Measurements from ENCODE around the gene ADAMTS17.

- TF ChIP-seq, protein P1, sequence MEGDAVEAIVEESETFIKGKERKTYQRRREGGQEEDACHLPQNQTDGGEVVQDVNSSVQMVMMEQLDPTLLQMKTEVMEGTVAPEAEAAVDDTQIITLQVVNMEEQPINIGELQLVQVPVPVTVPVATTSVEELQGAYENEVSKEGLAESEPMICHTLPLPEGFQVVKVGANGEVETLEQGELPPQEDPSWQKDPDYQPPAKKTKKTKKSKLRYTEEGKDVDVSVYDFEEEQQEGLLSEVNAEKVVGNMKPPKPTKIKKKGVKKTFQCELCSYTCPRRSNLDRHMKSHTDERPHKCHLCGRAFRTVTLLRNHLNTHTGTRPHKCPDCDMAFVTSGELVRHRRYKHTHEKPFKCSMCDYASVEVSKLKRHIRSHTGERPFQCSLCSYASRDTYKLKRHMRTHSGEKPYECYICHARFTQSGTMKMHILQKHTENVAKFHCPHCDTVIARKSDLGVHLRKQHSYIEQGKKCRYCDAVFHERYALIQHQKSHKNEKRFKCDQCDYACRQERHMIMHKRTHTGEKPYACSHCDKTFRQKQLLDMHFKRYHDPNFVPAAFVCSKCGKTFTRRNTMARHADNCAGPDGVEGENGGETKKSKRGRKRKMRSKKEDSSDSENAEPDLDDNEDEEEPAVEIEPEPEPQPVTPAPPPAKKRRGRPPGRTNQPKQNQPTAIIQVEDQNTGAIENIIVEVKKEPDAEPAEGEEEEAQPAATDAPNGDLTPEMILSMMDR (IDR thresholded peaks at IDR 0.05; ENCODE audit: poor library complexity): no peak
- TF ChIP-seq EZH2 (IDR thresholded peaks at IDR 0.05; ENCODE audit: borderline replicate concordance) (no peak), EZH2phosphoT487 (IDR thresholded peaks at IDR 0.05; ENCODE audit: low read depth, severe bottlenecking, unreplicated experiment) (no peak)
Measured at GRCh38 chr15:100083572-100083971, 258.2 kb downstream of the ADAMTS17 start.

Measured in hepatocyte (in vitro differentiated cells).